Measurements from ENCODE around the gene ZNF692.
A peak's percentile ranks its signal among the peaks of the same experiment; 100 is the strongest.

Gene ZNF692

GRCh38 chr1:248881261-248881660 is 22.4 kb upstream of the ZNF692 start:
- no peak for DNase-seq

DNA sequence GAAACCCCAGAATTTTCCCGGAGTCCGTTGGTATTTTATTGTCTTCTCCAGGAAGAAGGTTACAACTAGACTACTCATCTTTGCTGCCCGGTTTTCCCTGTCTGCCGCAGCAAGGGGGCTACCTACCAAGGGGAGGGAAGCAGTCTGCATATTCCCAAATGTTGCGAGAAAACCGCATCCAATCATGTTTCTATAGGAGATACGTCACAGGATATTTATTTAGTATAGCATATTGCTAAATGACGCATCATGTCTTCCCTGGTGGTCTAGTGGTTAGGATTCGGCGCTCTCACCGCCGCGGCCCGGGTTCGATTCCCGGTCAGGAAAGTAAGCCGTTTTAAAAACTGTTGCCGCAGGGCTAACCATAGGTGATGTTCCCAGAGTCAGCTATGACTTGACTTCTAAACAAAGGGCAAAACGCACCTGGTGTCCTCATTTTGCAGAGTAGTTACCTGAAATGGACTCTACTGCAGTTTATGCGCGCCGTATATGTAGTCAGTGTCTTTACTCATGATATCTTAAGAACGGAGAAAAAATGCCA is 15.2 kb upstream of the ZNF692 start:
- peak; percentile 83 to 87 for DNase-seq

DNA sequence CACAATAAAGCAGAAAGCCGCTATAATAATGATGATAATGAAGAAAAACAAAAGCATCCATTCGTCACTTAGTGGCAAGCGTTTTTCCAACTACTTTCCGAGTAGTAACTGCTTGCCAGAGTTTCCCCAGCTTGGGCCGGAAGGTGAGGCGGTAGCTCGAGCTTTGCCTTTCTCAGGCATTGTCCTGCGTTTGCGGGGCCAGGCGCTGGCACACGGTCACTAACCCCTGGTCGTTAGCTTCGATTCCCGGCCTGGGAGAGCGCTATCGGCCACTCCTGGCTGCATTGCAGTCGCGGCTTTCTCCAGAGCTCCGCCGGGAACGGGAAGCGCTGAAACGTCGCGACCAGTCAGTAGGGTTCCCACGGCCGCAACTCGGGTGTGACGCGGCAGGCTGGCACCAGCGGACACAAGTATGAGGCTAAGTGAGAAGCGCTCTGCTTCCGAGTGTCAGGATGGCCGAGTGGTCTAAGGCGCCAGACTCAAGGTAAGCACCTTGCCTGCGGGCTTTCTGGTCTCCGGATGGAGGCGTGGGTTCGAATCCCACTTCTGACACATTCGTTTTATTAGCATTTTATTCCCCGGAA is 14.6 kb upstream of the ZNF692 start:
- DNase-seq, result peak; percentile 87 to 96

DNA sequence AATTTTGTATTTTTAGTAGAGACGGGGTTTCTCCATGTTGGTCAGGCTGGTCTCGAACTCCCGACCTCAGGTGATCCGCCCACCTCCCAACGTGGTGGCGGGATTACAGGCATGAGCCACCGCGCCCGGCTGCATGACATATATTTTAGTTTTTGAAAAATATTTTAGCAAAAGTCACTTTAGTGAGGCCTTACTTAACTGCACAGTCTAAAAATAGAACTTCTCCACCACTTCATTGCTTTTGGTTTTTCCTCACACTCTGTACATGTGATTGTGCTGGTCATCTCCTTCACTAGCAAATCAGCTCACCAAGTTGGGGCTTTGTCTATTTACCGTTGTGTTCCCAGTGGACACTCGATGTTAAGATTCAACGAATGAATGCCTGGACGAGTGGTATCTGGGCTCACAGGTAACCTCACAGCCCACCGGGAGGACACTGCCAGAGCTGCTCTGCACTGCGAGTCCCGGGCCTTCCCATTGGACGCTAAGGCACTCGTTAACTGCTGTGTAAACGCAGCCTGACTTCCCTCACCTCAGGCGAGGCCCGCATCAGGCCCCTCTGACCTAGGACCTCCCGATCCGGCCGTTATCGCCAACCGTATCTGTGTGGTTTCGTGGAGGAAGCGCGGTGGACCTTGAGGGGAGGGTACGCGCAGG is 14.0 kb upstream of the ZNF692 start:
- DNase-seq, result peak; percentile 69 to 83

DNA sequence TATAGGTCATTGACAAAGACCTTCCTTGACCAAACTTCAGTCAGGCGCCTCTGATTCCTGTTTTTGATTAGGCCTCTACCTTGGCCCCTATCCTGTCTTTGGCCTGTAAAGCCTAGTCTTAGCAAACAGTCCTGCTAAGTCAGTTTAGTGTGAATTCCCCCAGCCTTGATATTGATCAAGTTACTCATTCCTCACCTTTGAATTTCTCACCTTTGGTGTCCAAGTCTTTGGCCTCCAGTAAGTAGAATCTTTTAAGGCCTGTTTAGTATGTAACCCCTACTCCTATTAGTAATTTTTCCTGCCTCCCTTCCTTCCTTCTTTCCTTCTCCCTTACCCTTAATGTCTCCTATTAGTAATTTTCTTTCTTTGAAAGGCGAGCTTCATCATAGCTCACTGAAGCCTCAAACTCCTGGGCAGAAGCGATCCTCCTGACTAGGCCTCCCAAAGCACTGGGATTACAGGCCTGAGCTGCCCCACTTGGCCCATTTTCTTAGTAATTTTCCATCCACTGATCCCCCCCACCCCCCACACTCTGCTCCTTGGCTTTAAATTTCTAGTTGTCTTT is 13.0 kb upstream of the ZNF692 start:
- DNase-seq, result no peak

GRCh38 chr1:248862998-248863881 is 4.4 kb upstream of the ZNF692 start:
- DNase-seq, result peak; percentile 81 to 90

- DNase-seq, result no peak
Measured at GRCh38 chr1:248862695-248862997, 3.8 kb upstream of the ZNF692 start.

DNA sequence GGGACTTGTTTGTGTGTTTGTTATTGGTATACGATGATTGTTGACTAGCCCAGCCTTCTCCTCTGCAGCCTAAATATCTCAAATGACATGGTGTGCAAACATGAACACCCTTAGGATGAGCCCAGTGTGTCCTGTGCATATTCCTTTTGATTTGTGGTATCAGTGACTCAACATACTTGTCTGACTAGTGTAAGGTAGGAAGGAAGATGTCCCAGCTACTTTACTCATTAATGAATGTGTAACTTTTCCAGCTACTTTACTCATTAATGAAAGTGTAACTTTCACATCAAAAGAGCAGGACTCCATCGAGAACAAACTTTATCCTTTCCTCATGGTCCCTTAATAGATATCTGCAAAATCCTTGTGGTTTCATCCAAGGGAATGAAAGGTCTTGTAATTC is 2.7 kb upstream of the ZNF692 start:
- no peak for DNase-seq

- no peak for DNase-seq
Measured at GRCh38 chr1:248860007-248860406, 1.1 kb upstream of the ZNF692 start.

GRCh38 chr1:248858096-248858890 is 592 bp downstream of the ZNF692 start:
- DNase-seq, result peak; percentile 56 to 75

DNA sequence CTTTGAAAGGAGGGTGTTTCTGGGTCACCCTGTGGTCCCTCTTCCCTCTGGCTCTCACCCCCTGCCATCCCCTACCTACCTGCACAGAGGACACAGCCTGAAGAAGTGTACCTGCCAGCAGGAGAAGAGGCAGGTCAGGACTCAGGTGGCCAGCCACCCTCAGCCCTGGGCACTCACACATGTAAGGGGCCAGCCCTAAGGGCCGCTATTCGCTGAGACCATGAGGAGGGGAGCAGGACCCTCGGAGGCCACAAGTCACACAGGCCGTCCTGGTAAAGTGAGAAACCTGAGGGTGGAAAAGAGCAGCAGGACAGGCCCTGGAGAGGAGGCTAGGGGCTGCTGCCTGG is 1.2 kb downstream of the ZNF692 start:
- no peak for DNase-seq

DNA sequence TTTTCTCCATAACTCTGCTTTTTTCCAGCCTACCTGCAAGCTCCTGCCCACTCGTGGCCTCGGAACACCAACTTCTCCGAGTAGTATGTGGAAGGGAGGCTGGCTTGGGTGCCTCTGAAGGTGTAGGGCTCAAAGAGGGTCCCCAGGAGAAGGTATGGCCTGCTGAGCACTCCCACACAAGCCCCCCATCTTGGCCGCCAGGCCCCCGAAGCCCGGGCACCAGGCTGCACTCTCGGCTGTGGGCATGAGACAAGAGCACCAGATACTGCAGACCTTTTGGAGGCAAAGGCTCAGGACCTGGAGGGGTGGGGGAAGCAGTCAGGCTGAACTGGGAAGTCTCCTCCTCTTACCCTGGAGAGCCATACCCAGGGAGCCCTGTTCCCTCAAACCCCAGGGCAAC is 1.7 kb downstream of the ZNF692 start:
- DNase-seq, result no peak

DNA sequence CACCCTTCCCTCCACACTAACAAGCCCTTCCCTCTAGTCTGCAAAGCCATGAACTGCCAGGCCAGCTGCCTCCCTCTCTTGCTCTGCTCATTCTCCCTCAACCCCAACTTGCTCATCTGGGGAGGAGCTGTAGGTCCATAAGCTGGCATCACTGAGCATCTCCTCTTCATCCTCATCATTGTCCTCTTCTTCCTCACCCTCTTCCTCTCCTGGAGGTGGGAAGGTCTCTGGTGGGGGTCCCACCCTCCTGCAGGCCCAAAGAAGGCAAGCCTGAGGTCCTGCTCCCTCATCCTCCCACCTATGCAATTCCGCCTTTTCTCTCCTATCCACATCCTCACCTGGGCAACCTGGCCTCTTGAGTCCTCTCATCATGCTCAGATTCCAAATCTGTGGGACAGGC is 2.7 kb downstream of the ZNF692 start:
- no peak for DNase-seq

DNA sequence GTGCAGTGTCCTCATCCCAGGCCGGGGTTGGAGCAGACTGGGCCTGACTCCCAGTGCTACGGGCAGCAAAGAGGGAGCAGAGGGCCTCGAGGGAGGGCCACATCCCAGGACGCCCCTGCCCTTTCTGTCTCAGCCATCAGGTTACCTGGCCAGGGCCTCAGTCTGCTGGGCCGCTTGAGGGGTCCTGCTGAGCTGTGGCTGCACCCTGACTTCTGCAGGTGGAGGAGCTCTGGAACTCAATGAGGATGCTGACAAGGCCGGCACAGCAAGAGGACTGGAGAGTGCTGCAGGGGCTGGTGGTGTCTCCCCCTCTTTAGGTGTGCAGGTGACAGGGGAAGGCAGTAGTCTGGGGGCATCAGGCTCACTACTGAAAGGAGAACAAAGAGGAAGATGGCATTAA is 3.3 kb downstream of the ZNF692 start:
- DNase-seq, result no peak

DNA sequence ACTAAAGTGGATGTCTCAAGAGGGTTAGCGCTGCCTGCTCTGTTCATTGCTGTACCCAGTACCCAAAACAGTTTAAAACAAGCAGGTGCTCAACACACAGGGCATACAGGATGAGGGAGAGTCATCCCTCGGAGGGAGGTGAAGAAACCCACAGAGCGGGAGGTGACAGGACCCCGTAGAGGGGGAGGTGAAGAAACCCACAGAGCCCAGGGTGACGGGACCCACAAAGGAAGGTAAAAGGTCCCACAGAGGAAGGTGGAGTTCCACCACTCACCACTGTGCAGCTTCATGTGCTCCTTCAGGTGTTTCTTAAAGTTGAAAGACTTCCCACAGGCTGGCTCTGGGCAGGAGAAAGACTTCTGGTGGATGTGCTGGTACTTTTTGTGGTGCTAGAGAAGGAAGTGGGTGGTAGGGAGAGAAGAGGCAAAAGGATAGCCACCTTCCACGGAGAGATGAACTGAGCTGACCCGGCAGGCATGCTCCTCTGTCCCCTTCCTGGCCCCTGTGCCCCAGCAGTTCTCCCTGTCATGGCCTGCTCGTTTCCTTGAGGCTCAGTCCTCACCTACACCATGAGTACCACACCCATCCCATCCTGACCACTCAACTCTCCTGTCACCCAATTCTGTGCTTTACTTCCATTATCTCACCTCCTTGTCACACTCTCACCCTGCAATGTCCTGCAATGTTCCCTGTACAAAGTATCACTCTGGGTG is 5.1 kb downstream of the ZNF692 start:
- no peak for DNase-seq

- DNase-seq, result no peak
Measured at GRCh38 chr1:248852481-248853405, 6.1 kb downstream of the ZNF692 start.

DNA sequence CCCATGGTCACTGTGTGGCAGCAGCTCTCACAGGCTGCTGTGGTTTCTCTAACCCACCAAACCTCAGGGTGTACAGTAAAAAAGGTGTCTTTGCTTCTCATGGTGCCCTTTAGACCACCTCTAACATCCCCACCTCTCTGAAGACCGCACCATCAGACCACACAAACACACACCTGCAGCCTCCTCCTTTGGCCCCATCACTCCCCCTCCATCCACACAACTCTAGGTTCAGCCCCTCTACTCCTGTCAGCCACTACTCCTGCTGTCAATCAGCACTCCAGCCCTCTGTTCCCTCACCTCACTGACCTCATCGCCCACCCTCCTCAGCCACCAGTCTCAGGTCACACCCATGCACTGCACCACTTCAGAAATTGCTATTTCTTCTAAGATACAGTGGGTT is 7.5 kb downstream of the ZNF692 start:
- no peak for DNase-seq

DNA sequence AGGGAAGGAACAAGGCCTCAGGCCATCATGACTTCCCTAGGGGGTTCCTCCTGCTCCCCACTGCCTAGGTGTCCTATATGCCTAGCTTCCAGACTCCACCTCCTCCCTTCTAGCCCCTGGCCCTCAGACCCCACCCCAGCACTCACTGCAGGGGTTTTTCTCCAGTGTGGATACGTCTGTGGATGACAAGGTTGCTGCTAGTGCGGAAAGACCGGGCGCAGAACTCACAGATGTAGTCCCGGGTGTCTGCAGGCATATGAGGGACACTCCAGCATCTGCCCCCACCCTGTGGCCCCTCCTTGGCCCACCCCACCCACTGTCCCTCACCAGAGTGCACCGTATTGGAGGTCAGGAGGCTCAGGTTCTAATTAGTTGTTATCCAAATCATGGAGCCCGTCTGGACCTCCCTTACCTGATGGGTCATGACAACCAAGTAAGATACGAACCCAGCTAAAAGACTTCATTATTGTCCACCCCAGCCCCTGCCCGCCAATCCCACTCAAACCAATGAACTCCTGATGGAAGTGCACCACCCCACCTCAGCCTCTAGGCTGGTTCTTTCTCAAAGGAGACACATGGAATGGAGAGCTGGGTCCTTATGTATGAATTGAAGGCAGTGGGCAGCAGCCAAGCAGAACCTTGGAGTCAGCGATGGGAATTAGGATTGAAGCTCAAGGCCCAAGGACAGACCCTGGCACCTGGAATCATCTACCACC is 8.2 kb downstream of the ZNF692 start:
- DNase-seq, result no peak

- DNase-seq, result no peak
Measured at GRCh38 chr1:248850124-248850523, 8.8 kb downstream of the ZNF692 start.

GRCh38 chr1:248849637-248850036 is 9.2 kb downstream of the ZNF692 start:
- DNase-seq, result no peak
